Liver (tissue), 3 donors: Measurements from ENCODE around the gene HCN2.

ENCODE experiments used
- ATF3 ChIP-seq: IDR thresholded peaks from 2 replicates; pipeline ENCODE4 v1.6.1; 2016; ENCODE audit warnings: antibody characterized with exemption
- CTCF ChIP-seq: fragments of 150-350 bp; IDR thresholded peaks from 2 replicates; pipeline ENCODE4 v1.5.1; 2017; ENCODE audit warnings: improper control_type of control experiment, low read depth, low read length; ENCODE audit not compliant: missing input control
- EGR1 ChIP-seq, 2 donors: IDR thresholded peaks; 2 replicates each; pipeline ENCODE4 v1.6.1; 2016 to 2018; ENCODE audit warnings: antibody characterized with exemption in 2 of 2, low read depth in 2 of 2
- JUND ChIP-seq, 2 donors: IDR thresholded peaks; 2 replicates each; pipeline ENCODE4 v1.6.1; 2016; ENCODE audit warnings: antibody characterized with exemption in 2 of 2
- MAX ChIP-seq: IDR thresholded peaks from 2 replicates; pipeline ENCODE4 v1.6.1; 2016; ENCODE audit warnings: antibody characterized with exemption
- REST ChIP-seq: IDR thresholded peaks from 2 replicates; pipeline ENCODE4 v1.6.1; 2016; ENCODE audit warnings: antibody characterized with exemption, mild to moderate bottlenecking
- YY1 ChIP-seq: IDR thresholded peaks from 2 replicates; pipeline ENCODE4 v1.6.1; 2016; ENCODE audit warnings: antibody characterized with exemption, mild to moderate bottlenecking
- donor health status: healthy.
- donor health status: healthy.

GRCh38 chr19:591099-591958 is 1.6 kb downstream of the HCN2 start:
- TF ChIP-seq ATF3 (no peak), CTCF (no peak), MAX (no peak), YY1 (no peak), JUND (IDR thresholded peaks at IDR 0.05) (no peak), EGR1 (IDR thresholded peaks at IDR 0.05; ENCODE audit: low read depth in 2 of 2) (no peak), REST (peak; percentile 99)
